IMR-90 (cell line): Measurements from ENCODE around the gene MINDY2. TPM values are rescaled to one million over a fixed set of nuclear protein-coding genes. Genes with fewer than 3 reads are reported as not detected.

Source experiments
- microRNA-seq, 2 experiments: library from miRNA; stranded (forward) in 1 of 2; unstranded in 1 of 2; fragments of 10-50 nt in 1 of 2; fragments of <30 nt in 1 of 2; gene quantifications in 1 of 2; microRNA quantifications in 1 of 2; one replicate each; pipeline versions ENCODE3 to v1.1.0; 2013 to 2020; ENCODE audit not compliant: insufficient read depth in 1 of 2, insufficient read length in 1 of 2, unreplicated experiment in 1 of 2
- polyA plus RNA-seq, 3 experiments: library from polyadenylated mRNA; depleted of rRNA; stranded (reverse); fragments of >200 nt; gene quantifications; 2 replicates each; pipeline ENCODE4 v1.2.3, GENCODE V29; 2012; ENCODE audit warnings: low replicate concordance in 1 of 3
- small RNA-seq, 5 experiments: library from RNA; depleted of rRNA; stranded (forward); fragments of <200 nt; gene quantifications; one replicate each; pipeline ENCODE3, GENCODE V24; 2012
- total RNA-seq: library from RNA; depleted of rRNA; stranded (reverse); fragments of >200 nt; gene quantifications from 2 replicates; pipeline ENCODE4 v1.2.3, GENCODE V29; 2012; rRNA removed

Gene MINDY2
- total and polyA plus RNA-seq, 2 of the 4 experiments (the other 2 are of a cell fraction) = 4.0 to 9.3 TPM

Small RNAs within 50 kb of the gene (microRNA-seq; reads per million reads assigned to microRNA genes)
- gene RF00012 (ENCODE audit: insufficient read depth, insufficient read length) (not detected), gene ZNF444P1 (ENCODE audit: insufficient read depth, insufficient read length) (not detected)

Small RNAs within 50 kb of the gene (small RNA-seq; reads per million reads assigned to genes)
- gene RF00012 = 0 to 0.04 (median 0) reads per million in 5 experiments
- 0 to 0.60 (median 0) reads per million in 5 experiments for gene ZNF444P1

Other genes starting within 250 kb of the MINDY2 start
- gene ADAM10, start 21.6 kb upstream of the MINDY2 start, total RNA-seq = 185 and 217 TPM in 2 replicates
- gene ADAM10, start 21.6 kb upstream of the MINDY2 start, polyA plus RNA-seq (2012; rRNA removed) = 90.4 and 110 TPM in 2 replicates
- 36.0 and 66.7 TPM in 2 replicates for gene SLTM, start 162.4 kb downstream of the MINDY2 start, total RNA-seq
- 47.2 and 57.6 TPM in 2 replicates for gene SLTM, start 162.4 kb downstream of the MINDY2 start, polyA plus RNA-seq (2012; rRNA removed)
- gene RNF111, start 216.4 kb downstream of the MINDY2 start, total RNA-seq = 17.2 and 20.1 TPM in 2 replicates
- gene RNF111, start 216.4 kb downstream of the MINDY2 start, polyA plus RNA-seq (2012; rRNA removed) = 13.5 and 14.0 TPM in 2 replicates